AG04450 (cell line): ENCODE measurements around the gene BMS1. TPM values are rescaled to one million over a fixed set of nuclear protein-coding genes. Genes with fewer than 3 reads are reported as not detected.
"Not testable (repeated sequence)": the region's sequence is repeated elsewhere in the genome, so short reads cannot be mapped to it uniquely, and the experiment has no call there.

Experiments
- CTCF ChIA-PET: fragments of 300-600, 350-600 bp; formaldehyde crosslinking; extraction: SDS; loops from one replicate; lab custom pipeline; 2022; ENCODE audit warnings: antibody characterized with exemption, inconsistent platforms; lab: Charles Lee
- POLR2A ChIA-PET: fragments of 350-600 bp; formaldehyde crosslinking; extraction: SDS; loops from one replicate; lab custom pipeline; 2021; ENCODE audit warnings: antibody characterized with exemption, inconsistent platforms; lab: Yijun Ruan, JAX
- DNase-seq: peaks from one replicate; pipeline ENCODE4 v3.0.0-alpha.2; 2011; ENCODE audit warnings: low read depth, low spot score
- H3K27ac ChIP-seq: one replicate; pipeline ENCODE4 v1.5.1; 2012; ENCODE audit warnings: low read depth, low read length, control low read depth
- H3K27me3 ChIP-seq: one replicate; pipeline ENCODE4 v1.6.0; 2012; ENCODE audit warnings: low read length; ENCODE audit not compliant: control insufficient read depth, insufficient read depth
- H3K4me3 ChIP-seq: 2 replicates; pipeline ENCODE4 v1.5.1; 2011; ENCODE audit warnings: mild to moderate bottlenecking, low read depth, low read length, control low read depth
- H3K9me3 ChIP-seq: 2 replicates; pipeline ENCODE4 v1.5.1; 2012; ENCODE audit warnings: low read length; ENCODE audit not compliant: control insufficient read depth, insufficient read depth
- polyA minus RNA-seq: library from RNA; depleted of rRNA, polyadenylated mRNA; stranded (reverse); fragments of >200 nt; gene quantifications from 2 replicates; pipeline ENCODE4 v1.2.3, GENCODE V29; 2011; rRNA and poly(A)+ RNA removed
- polyA plus RNA-seq: library from polyadenylated mRNA; depleted of rRNA; stranded (reverse); fragments of >200 nt; gene quantifications from 2 replicates; pipeline ENCODE4 v1.2.3, GENCODE V29; 2011; rRNA removed
- TF ChIP-seq, protein P1 (sequence below): IDR thresholded peaks from 2 replicates; pipeline ENCODE4 v1.5.1; 2011; ENCODE audit warnings: low read depth, low read length, control low read depth, inconsistent platforms

BMS1 gene
- 7.4 and 8.8 TPM in 2 replicates for polyA plus RNA-seq
- polyA minus RNA-seq, result 8.9 and 10.3 TPM in 2 replicates

DNA sequence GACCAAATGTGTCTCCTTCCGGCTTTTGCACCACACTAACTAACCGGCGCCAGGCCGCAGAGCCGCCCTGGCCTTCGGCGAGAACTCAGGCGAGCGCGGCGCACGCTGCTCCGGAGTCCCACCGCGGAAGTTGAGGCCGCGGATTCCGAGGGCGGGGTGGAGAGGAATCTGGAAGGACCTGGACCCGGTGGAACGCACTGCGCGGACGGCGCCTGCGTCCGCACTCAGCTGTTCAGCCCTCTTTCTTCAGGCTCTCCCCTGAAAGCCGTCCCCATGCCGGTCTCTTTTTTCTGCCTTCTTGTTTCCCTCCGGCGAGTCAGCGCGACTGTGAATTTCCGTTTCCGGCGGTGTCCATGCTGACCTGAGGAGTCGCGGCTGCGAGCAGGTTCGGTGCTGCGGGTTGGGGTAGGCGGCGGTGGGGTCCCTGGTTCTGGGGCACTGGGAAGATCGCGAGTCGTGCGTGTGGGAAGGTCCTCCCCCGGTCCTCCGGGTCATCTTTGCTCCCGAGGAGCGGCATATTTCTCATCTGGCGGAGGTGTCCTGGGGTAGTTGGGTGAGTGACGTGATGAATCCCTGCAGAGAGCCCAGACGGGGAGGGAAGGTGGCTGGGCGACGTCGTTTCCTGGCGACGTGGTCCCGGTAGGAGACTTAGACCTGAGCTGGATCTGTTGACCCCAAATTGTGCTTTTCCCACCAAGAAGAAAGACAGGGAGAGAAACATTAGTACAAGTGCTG is at the start of gene BMS1:
Gene BMS1, plus strand, starts transcription at position 350 of the 735 bp plus-strand sequence. CDS start 1,600 bp downstream, outside the sequence.
- Histone ChIP-seq H3K4me3 (peak within 1 kb of the TSS; percentile 86), H3K27me3 (no peaks in the 10 kb centered on the region), H3K27ac (peak within 1 kb of the TSS; percentile 95), H3K9me3 (no peaks in the 10 kb centered on the region)
- peak; percentile 81 for DNase-seq
- TF ChIP-seq, protein P1, sequence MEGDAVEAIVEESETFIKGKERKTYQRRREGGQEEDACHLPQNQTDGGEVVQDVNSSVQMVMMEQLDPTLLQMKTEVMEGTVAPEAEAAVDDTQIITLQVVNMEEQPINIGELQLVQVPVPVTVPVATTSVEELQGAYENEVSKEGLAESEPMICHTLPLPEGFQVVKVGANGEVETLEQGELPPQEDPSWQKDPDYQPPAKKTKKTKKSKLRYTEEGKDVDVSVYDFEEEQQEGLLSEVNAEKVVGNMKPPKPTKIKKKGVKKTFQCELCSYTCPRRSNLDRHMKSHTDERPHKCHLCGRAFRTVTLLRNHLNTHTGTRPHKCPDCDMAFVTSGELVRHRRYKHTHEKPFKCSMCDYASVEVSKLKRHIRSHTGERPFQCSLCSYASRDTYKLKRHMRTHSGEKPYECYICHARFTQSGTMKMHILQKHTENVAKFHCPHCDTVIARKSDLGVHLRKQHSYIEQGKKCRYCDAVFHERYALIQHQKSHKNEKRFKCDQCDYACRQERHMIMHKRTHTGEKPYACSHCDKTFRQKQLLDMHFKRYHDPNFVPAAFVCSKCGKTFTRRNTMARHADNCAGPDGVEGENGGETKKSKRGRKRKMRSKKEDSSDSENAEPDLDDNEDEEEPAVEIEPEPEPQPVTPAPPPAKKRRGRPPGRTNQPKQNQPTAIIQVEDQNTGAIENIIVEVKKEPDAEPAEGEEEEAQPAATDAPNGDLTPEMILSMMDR, result no peak
- POLR2A ChIA-PET, result interaction anchor here (0.5 to 1.4 kb wide), 5 partner anchors 25 to 566 kb away, joined by 3 to 10 read pairs (median 3); partner anchors contain the start of gene CSGALNACT2
- CTCF ChIA-PET, result interaction anchor here (1.7 kb wide), 1 partner anchor 29 kb away, joined by 13 read pairs; no protein-coding TSS in a partner anchor

DNA sequence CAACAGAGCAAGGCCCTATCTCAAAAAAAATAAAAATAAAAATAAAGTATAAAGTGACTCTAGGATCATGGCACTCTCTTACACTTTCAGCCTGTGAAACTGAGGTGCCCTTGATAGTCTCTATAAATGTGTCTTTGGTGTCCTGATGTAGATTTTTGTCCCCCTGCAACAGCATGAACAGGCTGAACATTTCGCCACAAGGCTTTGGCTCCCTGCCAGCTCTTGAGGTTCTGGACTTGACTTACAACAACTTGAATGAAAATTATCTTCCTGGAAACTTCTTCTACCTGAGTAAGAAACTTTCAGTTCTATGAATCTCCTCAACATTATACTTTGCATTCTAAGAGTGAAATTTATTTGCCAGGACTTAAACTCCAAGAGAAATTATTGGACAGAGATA is 48.1 kb upstream of the BMS1 start:
- TF ChIP-seq, protein P1, result no peak
- CTCF ChIA-PET, result no interaction called here
- no peak for DNase-seq
- Histone ChIP-seq H3K27me3 (no peaks in the 10 kb centered on the region), H3K27ac (no peak overlapping the region), H3K4me3 (no peak overlapping the region), H3K9me3 (no peaks in the 10 kb centered on the region)
- POLR2A ChIA-PET, result no interaction called here

- no peaks in the 10 kb centered on the region; the same call in 1 of the 2 replicates for H3K9me3 ChIP-seq
- no peak overlapping the region for H3K4me3 ChIP-seq
- ChIA-PET POLR2A (no interaction called here), CTCF (no interaction called here)
- no peak for DNase-seq
- no peak overlapping the region for H3K27ac ChIP-seq
- H3K27me3 ChIP-seq, result no peaks in the 10 kb centered on the region
- TF ChIP-seq, protein P1, result no peak
These were observed 43.9 kb upstream of the BMS1 start for GRCh38 chr10:42738679-42739078.

GRCh38 chr10:42741536-42741935 is 41.1 kb upstream of the BMS1 start:
- H3K27me3 ChIP-seq, POLR2A ChIA-PET, DNase-seq, H3K4me3 ChIP-seq, H3K27ac ChIP-seq, H3K9me3 ChIP-seq: not testable (repeated sequence)
- CTCF ChIA-PET, result interaction anchor here (2.9 kb wide), 1 partner anchor 12 kb away, joined by 15 read pairs; no protein-coding TSS in a partner anchor

DNA sequence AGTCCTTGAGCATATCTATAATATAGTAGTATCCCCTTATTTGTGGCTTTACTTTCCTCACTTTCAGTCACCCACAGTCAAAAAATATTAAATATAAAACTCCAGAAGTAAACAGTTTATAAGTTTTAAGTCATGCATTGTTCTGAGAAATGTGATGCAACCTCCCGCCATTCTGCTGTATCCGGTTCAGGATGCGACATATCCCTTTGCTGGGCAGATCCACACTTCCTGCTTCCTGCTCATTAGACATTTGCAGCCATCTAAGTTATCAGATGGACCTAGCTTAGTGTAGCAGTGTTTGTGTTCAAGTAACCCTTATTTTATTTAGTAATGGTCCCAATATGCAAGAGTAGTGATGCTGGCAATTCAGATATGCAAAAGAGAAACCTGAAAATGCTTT is 38.9 kb upstream of the BMS1 start:
- DNase-seq, result no peak
- Histone ChIP-seq H3K27ac (no peak overlapping the region), H3K27me3 (no peaks in the 10 kb centered on the region), H3K4me3 (no peak overlapping the region), H3K9me3 (no peaks in the 10 kb centered on the region; the same call in 1 of the 2 replicates)
- TF ChIP-seq, protein P1, result no peak
- ChIA-PET CTCF (interaction anchor here (2.9 kb wide), 1 partner anchor 10 kb away, joined by 15 read pairs; no protein-coding TSS in a partner anchor), POLR2A (no interaction called here)
